Ovary (tissue), 9 donors: ENCODE data around the gene ZC2HC1C. TPM values are rescaled to one million over a fixed set of nuclear protein-coding genes. Genes with fewer than 3 reads are reported as not detected.

ENCODE experiments used
- DNase-seq, 5 donors: peaks; one replicate each; pipeline ENCODE4 v3.0.0-alpha.2; 2019 to 2020
- H3K27ac ChIP-seq, 2 donors: fragments of 200-600 bp; one replicate each; pipeline versions ENCODE4 v1.5.1 to v1.8.0; 2019 to 2022
- H3K27me3 ChIP-seq: fragments of 200-600 bp; one replicate; pipeline ENCODE4 v1.8.0; 2022
- H3K36me3 ChIP-seq: fragments of 200-600 bp; sonication (generic); one replicate; pipeline ENCODE4 v1.5.1; 2019
- H3K4me1 ChIP-seq: one replicate; pipeline ENCODE4 v1.8.1; 2013; ENCODE audit warnings: mild to moderate bottlenecking, moderate library complexity; ENCODE audit not compliant: insufficient read depth
- H3K4me3 ChIP-seq: fragments of 200-600 bp; sonication (generic); one replicate; pipeline ENCODE4 v1.5.1; 2017
- H3K9me3 ChIP-seq, 2 donors: fragments of 200-600 bp in 1 of 2; sonication (generic) in 1 of 2; one replicate each; pipeline versions ENCODE4 v1.5.1 to v1.8.1; 2013 to 2019; ENCODE audit warnings: mild to moderate bottlenecking in 1 of 2, moderate library complexity in 1 of 2
- CTCF ChIP-seq, 3 donors: fragments of 450-650 bp in 2 of 3; fragments of 200-600 bp in 1 of 3; IDR thresholded peaks; one replicate each; pipeline versions ENCODE4 v1.5.1 to v1.8.0; 2016 to 2022; ENCODE audit warnings: antibody characterized with exemption in 3 of 3, mild to moderate bottlenecking in 1 of 3
- EP300 ChIP-seq: sonication (generic); formaldehyde crosslinking; IDR thresholded peaks from one replicate; pipeline ENCODE4 v1.6.1; 2017; ENCODE audit warnings: antibody characterized with exemption
- POLR2A ChIP-seq: fragments of 450-650 bp; IDR thresholded peaks from one replicate; pipeline ENCODE4 v1.6.1; 2017; ENCODE audit warnings: antibody characterized with exemption, mild to moderate bottlenecking, moderate library complexity
- WGBS, 3 donors: extraction: QIAGEN DNeasy Blood & Tissue Kit in 1 of 3; methylation state at CpG; one replicate each; pipeline versions ENCODE4 v1.1.5 to v1.1.7; 2013 to 2017; 5-methylcytosine and 5-hydroxymethylcytosine counted together
- intact Hi-C, 4 donors: fragments of 100-400 bp; cut with DNase I; formaldehyde crosslinking; loops; one replicate each; pipeline versions ENCODE4 v1.11.0 to v1.15.1; 2022 to 2023
- polyA plus RNA-seq, 2 donors: library from polyadenylated mRNA; stranded (reverse); fragments of 200-250 nt in 1 of 2; fragments of 350-450 nt in 1 of 2; fragmentation: Illumina TruSeq in 1 of 2; extraction: RNeasy Lipid Tissue Mini Kit (QIAGEN cat#74804) in 1 of 2; gene quantifications; one replicate each; pipeline ENCODE4 v1.2.3, GENCODE V29; 2013 to 2014
- total RNA-seq, 7 donors: library from RNA; depleted of rRNA in 2 of 7; stranded (reverse); fragments of >200 nt in 2 of 7; fragmentation: NEBNext Ultra II Directional in 3 of 7; extraction: Animal tissue kit (Norgen Biotek cat#: 25700) in 3 of 7; gene quantifications; one replicate each; pipeline versions ENCODE4 v1.1.0 to v1.2.4, GENCODE V29; 2016 to 2023
- donor health status: DM: no; HTN: no; CAD: no; lungs with moderate emphysema.
- donor health status: DM: no; HTN: no; CAD: no.
- donor health status: Bipolar disorder and iron deficiency.
- donor health status: DM: yes; HTN: yes; CAD: no.
- donor health status: DM: no; HTN: no; CAD: no.
- donor health status: DM: yes; HTN: yes; CAD: no.

The ZC2HC1C gene
- total and polyA plus RNA-seq, 9 donors, result 0.46 to 9.2 (median 1.3) TPM

GRCh38 chr14:75041613-75042012 is 27.8 kb upstream of the ZC2HC1C start:
- intact Hi-C loops, result no loop called here
- no peak for DNase-seq
- peaks cover 2% of the 10 kb centered on the region for H3K4me1 ChIP-seq
- H3K36me3 ChIP-seq, result no peaks in the 10 kb centered on the region
- no peaks in the 10 kb centered on the region for H3K9me3 ChIP-seq
- H3K27me3 ChIP-seq, result no peaks in the 10 kb centered on the region
- no peak for TF ChIP-seq EP300
- no peak for TF ChIP-seq POLR2A
- no peak for TF ChIP-seq CTCF (IDR thresholded peaks at IDR 0.05)
- H3K4me3 ChIP-seq, result no peak overlapping the region
- no peak overlapping the region for H3K27ac ChIP-seq
- 70 to 88% (median 84%) methylated on average over 4 of the region's 4 CpGs for WGBS, 3 donors

GRCh38 chr14:75042035-75042434 is 27.4 kb upstream of the ZC2HC1C start:
- H3K9me3 ChIP-seq, result no peaks in the 10 kb centered on the region
- H3K36me3 ChIP-seq, result no peaks in the 10 kb centered on the region
- H3K27ac ChIP-seq, result no peak overlapping the region
- H3K4me3 ChIP-seq, result no peak overlapping the region
- peaks cover 2% of the 10 kb centered on the region for H3K4me1 ChIP-seq
- 18 to 32% (median 23%) methylated on average over 6 of the region's 6 CpGs for WGBS, 3 donors
- TF ChIP-seq POLR2A (no peak), CTCF (IDR thresholded peaks at IDR 0.05) (no peak), EP300 (no peak)
- no peak for DNase-seq
- intact Hi-C loops, result no loop called here
- no peaks in the 10 kb centered on the region for H3K27me3 ChIP-seq

GRCh38 chr14:75044322-75044721 is 25.1 kb upstream of the ZC2HC1C start:
- intact Hi-C loops, result no loop called here
- Histone ChIP-seq H3K36me3 (no peaks in the 10 kb centered on the region), H3K4me3 (no peak overlapping the region), H3K4me1 (peaks cover 3% of the 10 kb centered on the region), H3K27ac (no peak overlapping the region), H3K9me3 (no peaks in the 10 kb centered on the region), H3K27me3 (no peaks in the 10 kb centered on the region)
- TF ChIP-seq CTCF (IDR thresholded peaks at IDR 0.05) (no peak), EP300 (no peak), POLR2A (no peak)
- no peak for DNase-seq
- 20 to 46% (median 22%) methylated on average over 2 of the region's 2 CpGs for WGBS, 3 donors

DNA sequence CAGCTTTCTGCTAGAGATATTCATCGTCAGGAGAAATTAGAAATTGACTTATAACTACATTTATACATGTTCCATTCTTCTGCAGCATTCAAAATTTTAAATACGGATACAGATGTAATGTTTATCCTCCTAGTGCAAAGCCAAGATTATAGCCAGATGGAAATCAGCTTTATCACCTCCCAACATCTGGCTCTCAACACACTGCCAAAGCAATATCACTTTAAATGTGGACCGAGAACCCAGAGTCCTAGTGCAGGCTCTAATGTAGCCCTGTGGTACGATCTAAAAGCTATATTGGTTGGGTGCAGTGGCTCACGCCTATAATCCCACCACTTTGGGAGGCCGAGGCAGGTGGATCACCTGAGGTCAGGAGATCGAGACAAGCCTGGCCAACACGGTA is 24.7 kb upstream of the ZC2HC1C start:
- Histone ChIP-seq H3K9me3 (no peaks in the 10 kb centered on the region), H3K4me1 (peaks cover 3% of the 10 kb centered on the region), H3K4me3 (no peak overlapping the region), H3K27ac (no peak overlapping the region), H3K36me3 (no peaks in the 10 kb centered on the region), H3K27me3 (no peaks in the 10 kb centered on the region)
- 87 to 92% (median 90%) methylated on average over 8 of the region's 8 CpGs for WGBS, 3 donors
- intact Hi-C loops, result no loop called here
- no peak for DNase-seq
- TF ChIP-seq POLR2A, result no peak
- TF ChIP-seq EP300, result no peak
- TF ChIP-seq CTCF (IDR thresholded peaks at IDR 0.05), result no peak

- intact Hi-C loops, result no loop called here
- H3K4me3 ChIP-seq, result no peak overlapping the region
- WGBS, 3 donors, result 91 to 97% (median 96%) methylated on average over 5 of the region's 5 CpGs
- no peaks in the 10 kb centered on the region for H3K36me3 ChIP-seq
- no peaks in the 10 kb centered on the region for H3K27me3 ChIP-seq
- H3K9me3 ChIP-seq, result no peaks in the 10 kb centered on the region
- no peak for DNase-seq
- no peak overlapping the region for H3K27ac ChIP-seq
- peaks cover 6% of the 10 kb centered on the region for H3K4me1 ChIP-seq
- TF ChIP-seq CTCF (IDR thresholded peaks at IDR 0.05), result no peak
- no peak for TF ChIP-seq POLR2A
- no peak for TF ChIP-seq EP300
Observed at GRCh38 chr14:75046275-75046674, 23.2 kb upstream of the ZC2HC1C start.
